RCC 7860 (cell line): ENCODE results near the gene EFCC1.

ENCODE experiments used
- DNase-seq: peaks from one replicate; pipeline ENCODE4 v3.0.0-alpha.2; 2015; ENCODE audit warnings: low spot score
- FAIRE-seq: peaks from 2 replicates; lab custom pipeline; 2012; peaks lifted over from hg19 to GRCh38; lab: Jason Lieb, UNC

Gene EFCC1

DNA sequence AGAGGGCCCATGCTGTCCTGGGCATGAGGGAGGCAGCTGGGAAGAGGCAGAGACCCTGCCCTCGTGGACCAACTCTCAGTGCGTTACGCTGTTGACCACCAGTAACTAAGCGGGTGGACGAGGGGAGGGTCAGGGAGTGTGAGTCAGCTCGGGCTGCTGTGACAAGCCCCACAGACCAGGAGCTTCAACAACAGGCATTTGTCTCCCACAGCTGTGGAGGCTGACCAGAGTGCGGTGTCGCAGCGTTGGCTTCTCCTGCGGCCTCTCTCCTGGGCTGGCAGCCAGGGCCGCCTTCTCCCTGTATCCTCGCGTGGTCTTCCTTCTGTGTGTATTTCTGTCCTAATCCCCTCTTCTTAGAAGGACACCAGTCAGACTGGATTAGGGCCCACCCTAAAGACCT is 13.0 kb downstream of the EFCC1 start:
- FAIRE-seq (no peak), DNase-seq (no peak)

DNA sequence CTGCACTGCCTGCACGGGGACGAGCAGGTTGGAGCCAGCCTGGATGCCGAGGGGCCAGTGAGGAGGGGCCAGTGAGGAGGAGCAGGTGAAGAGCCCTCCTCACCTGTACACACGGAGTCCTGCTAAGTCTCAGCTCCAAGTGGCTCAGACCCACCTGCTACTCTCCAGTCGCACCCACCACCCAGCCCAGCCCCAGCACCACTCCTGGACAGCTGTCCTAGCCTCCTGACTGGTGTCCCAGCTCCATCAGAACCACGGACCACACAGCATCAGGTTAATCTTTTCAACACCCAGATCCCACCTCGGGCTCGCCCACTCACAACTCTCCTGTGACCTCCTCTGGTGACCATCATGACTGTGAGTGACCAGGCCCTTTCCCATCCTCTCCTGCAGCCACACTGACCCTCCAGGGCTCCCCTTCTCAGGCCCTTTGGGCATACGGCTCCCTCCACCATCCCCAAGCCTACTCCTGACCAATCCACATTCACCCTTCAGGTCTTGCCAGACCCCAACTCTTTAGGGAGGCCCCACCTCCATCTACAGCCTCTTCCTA is 13.8 kb downstream of the EFCC1 start:
- FAIRE-seq (no peak), DNase-seq (no peak)

DNA sequence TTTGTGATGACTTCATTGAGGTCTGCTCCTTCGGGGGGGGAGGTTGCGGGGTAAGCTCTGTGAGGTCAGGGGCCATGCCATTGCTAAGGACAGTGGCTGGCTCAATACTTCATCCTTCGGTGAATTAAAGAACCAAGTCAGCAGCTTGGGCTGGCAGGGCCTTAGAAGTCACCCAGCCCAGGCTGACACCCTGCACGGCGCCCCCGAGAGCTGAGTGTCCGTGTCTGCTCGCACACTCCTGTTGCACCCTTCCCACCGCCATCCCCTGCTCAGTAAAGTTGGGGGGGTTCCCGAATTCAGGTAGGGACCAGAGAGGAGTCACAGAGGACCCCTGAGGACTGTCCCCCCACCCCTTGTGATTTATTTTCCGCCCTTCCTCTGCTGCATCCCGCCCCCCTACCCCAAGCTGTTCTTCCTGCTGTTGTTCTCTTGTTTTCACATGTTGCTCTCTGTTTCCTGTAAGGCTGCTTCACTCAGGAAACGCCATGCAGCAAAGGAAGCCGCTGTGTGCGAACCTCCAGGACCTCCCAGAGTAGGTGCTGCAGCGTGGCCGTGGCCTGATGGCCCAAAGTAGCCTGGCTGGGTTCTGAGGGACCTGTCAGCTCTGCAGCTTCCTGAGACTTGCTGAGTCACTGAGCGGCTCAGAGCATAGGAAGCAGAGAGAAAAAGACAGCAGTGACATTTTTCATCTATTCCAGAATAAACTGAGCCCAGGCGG is 14.4 kb downstream of the EFCC1 start:
- FAIRE-seq (no peak), DNase-seq (no peak)

DNA sequence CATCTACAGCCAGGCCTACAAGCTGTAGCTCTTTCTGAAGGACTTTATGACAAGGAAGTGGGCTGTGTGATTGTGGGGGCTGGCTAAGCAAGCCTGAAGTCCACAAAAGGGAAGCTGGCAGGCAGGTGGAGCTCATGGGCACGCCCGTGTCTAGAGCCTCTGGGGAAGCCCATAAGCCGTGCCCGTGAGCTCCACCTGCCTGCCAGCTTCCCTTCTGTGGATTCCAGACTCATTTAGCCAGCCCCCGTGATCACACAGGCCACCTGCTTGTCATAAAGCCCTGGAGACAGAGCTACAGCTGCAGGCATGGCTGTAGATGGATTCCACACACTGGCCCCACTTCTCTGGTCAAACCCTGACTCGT is 15.2 kb downstream of the EFCC1 start:
- FAIRE-seq (no peak), DNase-seq (no peak)

DNA sequence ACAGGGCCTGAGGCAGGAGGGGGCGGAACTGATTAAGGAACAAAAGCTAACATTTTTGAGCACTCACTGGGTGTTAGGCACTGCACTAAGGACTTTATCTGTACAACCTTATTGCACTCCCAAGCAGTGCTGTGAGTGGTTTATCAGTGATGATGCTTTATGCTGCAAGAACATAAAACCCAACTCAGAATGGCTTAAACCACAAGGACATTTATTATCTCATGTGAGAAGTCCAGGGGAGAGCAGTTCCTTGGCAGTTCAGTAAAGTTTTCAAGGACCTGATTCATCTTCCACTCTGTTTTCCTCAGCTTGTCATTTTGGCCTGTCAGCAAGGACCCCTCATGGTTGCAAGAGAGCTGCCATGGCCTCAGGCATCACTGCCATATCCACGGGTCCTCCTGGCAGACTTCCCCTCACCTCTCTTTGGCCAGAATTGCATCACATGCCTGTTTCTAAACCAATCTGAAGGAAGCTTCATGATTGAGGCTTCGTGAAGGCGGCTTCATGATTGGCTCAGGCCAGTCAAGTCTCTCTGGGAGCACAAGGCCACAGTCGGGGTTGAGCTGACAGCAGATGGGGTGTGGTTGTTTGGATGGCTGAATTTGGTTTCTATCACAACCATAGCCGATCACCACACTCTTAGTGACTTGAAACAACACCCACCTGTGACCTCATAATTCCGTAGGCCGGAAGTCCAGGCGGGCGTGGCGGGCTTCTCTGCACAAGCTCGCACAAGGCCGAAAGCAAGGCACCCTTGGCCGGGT is 15.8 kb downstream of the EFCC1 start:
- FAIRE-seq = no peak
- DNase-seq = no peak

DNA sequence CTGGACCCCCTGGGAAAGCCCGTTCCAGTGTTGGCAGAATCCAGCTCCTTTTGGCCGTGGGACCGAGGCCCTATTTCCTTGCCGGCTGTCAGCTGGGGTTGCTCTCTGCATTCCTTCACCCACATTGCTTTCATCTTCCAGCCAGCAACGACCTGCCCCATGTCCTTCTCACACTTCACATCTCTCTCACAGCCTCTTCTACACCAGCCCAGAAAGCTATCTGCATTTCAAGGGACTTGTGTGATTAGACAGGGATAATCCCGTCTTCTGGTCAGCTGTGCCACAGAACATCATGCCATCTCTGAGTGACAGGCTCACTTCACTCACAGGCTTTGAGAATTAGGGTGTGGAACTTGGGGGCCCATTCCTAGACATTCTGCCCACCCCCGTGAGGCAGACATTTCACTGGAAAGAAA is 16.4 kb downstream of the EFCC1 start:
- no peak for DNase-seq
- FAIRE-seq = no peak

DNA sequence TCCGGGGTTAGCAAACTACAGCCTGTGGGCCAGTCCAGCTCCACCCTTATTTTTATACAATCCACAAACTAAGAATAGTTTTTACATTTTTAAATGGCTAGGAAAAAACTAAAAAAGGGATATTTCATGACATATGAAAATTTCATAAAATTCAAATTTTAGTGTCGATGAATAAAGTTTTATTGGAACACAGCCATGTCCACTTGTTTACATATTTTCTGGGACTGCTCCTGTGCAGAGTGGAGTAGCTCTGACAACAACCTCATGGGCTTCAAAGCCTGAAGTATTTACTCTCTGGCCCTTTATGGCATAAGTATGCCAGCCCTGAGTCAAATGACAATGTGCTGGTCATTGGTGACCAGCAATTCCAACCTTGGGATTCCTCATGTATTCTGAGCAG is 17.2 kb downstream of the EFCC1 start:
- FAIRE-seq = no peak
- DNase-seq = no peak

DNA sequence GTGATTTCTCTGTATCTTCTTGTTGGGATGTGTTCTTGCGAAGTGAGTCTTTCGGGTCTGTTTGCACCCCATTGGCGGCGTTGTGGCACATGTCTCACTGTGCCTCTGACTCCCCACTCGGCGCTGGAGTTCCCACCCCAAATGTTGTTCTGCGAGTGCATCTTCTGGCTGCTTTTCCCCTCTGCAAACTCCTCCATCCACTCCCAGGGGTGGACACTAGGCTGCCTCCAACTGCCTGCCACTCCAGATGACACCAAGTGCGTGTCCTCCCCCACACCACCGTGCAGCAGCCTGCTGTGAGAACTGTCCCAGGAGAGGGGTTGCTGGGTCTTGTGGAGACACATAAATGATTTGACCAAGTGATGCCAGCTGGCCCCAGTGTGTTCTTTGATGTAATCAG is 17.6 kb downstream of the EFCC1 start:
- DNase-seq (no peak), FAIRE-seq (no peak)

DNA sequence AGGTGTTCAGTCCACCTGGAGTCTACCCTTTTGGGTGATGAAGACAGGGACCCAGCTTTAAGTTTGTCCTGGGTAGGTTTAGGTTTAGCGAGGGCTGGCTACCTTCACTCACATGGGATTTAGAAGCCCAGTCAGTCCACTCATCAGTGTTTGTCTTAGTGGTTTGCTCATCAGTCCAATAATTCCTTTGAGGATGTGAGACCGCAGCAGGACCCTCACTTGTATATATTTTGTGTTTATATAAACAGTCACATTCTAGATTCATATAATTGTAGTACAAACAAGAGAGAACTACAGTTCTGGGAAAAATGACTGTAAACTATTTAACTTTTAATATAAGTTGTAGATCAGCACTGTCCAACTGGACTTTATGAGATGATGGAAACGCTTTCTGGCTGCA is 18.2 kb downstream of the EFCC1 start:
- FAIRE-seq (no peak), DNase-seq (no peak)

DNA sequence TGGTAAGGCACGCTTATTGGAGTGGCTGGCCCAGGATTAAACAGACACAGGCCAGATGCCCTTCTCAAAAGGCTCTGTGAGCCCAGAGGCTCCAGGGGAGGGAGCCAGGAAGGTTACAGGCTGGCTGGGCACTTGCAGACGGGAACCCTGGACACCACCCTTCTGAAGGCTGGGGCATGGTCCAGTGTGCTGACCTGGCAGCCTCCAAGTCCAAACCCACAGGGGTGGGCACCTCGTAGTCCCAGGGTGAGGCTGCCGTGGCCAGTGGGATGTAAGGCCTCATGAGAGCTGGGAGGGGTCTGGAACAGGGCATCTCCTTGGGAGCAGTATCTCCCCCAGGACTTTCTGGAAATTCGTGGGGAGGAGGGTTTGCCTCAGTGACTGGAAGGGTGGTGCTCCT is 19.6 kb downstream of the EFCC1 start:
- DNase-seq (no peak), FAIRE-seq (no peak)

DNA sequence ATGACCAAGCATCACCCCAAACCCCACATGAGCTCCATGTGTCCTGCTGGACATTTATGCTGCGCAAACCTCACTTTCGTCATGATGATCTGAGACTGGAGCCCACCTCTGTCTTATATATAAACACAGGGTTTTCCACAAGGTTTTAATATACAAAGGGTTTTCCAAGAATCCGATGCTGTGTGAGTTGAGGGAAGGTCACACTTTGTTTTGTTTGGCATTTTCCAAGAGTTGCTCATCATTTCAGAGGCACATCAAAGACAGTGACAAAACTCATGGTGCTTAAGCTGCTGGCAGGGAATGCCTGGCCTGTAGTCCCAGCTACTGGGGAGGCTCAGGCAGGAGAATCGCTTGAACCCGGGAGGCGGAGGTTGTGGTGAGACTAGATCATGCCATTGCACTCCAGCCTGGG is 20.0 kb downstream of the EFCC1 start:
- DNase-seq (no peak), FAIRE-seq (no peak)

DNA sequence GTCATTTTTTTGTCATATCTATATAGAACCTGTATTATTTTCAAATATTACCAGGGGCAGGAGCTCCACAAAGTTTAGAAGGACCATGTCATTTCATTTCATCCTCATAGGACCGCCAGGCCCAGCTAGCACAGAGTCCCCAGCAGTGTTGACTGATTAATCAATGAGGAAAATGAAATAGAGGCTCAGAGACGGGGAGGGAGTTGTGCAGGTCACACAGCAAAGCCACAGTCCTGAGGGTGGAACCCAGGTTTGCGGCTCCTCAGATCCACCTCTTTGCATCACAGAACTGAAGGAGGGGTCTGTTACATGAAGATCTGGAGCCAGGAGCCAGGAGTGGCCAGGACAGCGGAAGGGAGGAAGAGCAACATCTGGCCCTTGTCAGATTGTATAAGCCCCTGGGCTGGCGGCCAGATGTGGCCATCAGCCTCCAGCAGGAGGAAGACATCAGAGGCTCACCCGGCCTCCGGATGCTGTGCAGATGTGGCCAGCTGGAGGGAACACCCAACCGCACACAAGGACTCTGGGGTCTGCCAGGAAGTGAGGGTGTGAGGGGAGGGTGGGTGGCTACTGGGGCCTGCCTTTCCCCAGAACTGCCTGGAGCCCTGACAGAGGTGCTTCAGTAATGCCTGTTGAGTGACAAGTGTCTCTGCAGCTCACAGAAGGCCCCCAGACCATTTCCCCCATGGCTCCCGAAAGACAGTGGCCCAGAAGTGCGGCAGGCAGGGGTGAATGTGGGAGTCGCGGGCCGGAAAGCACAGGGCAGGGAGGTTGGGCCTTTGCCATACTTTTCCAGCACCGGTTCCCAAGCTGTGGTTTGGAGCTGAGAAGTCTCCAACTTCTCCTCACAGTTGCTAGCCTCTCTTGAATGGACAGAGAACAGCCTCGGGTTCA is 21.3 kb downstream of the EFCC1 start:
- FAIRE-seq = no peak
- DNase-seq = no peak

DNA sequence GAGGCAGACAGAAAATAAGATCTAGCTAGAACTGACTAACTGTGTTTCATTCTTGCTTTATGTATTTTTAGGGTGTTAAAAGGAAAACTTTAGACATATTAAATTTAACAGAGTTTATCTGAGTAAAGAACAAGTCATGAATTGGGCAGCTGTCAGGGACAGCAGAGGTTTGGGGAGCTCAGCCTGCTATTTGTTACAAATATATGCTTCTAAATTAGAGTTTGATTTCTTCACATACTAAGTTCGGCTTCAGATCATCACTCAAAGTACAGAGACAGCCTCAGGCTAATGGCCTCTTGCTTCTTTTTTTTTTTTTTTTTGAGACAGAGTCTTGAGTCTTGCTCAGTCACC is 21.9 kb downstream of the EFCC1 start:
- DNase-seq (no peak), FAIRE-seq (no peak)

DNA sequence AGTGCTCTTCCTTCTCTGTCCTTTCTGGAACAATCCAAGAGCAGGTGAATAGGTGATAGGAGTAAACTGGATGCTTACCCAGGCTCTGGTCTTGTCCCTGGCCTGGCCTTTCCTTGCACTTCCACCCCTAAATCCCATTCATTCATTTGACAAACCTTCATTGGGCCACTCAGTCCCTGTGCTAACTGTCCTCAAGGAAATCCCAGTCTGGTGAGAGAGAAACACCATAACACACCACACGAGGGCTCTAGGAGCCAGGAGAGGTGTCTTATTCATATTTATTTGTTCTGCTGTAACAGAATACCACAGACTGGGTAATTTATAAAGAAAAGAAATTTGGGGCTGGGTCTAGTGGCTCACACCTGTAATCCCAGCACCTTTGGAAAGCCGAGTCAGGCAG is 22.8 kb downstream of the EFCC1 start:
- DNase-seq (no peak), FAIRE-seq (no peak)

DNA sequence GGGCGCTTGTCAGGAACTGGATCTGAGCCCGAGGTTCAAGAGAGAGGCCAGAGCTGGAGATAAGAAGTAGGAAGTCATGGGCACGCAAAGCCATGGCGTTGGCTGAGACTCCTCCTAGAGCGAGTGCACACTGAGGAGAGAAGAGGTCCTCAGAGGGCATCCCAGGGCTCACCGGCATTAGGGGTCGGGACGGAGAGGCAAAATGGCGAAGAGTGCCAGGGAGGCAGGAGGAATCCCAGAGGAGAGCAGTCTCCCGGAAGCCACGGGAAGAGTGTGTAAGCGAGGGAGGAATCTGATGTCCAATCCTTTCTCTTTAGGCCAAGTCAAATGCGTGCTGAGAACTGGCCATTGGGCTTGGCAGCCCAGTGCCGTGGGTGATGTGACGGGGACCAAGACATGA is 24.0 kb downstream of the EFCC1 start:
- FAIRE-seq (no peak), DNase-seq (no peak)

DNA sequence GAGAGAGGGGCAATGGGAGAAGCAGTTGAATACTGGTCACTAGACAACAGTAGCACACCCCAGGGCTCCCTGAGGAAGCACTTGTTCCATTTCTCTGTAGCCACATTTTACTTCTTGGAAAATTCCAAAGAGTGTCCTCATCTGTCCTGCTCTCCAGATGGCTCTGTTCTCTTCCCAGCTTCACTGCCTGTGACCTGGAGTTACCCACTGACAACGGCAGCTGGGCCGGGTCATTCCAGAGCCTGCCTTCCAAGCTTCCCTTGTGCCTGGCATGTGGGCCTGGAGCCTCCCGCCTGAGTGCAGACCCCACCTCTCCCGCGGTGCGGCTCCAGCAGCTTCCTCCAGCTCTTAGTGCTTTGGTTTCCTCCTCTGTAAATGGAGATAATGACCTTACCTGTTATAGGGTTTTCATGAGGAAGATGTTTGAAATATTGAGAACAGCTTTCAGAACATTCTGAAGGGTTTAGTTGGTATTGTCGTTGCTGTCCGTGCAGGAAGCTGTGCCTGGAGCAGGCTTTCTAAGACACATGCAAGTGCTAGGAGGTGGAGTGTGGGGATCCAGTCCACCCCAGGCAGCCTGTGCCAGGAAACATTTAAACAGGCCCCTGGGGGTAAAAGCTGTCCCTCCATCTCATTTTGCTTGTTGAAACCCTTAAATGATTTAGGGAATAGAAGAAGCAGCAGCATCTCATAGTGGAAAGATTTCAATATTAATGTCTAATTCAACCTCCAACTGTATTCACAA is 24.8 kb downstream of the EFCC1 start:
- FAIRE-seq (no peak), DNase-seq (no peak)

DNA sequence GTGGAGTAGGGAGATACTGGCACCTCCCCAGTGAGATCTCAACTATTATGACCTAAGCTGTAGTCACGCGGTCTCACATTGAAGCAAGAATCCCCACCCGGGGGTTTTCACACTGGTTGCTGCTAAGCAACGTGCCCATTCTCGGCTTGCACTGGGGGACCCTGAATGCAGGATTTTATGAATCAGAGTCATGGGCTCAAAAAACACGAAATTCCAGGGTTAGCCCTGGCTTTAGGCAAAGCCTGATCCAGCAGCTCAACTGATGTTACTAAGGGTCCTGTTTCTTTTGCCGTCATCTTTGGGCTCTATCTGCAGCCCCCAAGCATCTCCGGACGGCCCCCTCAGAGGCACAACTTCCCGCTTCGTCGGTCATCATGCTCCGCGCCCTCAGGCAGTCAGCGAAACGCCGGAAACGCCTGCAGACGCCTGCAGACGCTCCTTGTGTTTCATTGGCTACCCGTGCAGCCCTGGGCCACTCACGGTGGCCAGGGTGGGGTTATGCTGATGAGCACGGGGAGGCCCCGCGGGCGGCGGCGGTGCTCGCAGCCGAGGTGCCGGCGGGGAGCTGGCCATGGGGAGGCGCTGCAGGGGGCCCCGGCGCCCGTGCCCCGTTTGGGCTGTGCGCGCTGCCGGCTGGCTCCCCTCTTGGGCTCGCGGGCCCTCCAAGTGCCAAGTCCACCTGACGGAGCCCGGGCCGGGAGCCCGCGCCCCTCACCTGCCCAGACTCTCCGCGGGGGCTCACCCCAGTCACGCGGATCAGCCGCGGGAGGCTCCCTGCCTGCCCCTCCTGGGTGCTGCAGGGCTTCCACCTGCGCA is 25.8 kb downstream of the EFCC1 start:
- FAIRE-seq (no peak), DNase-seq (no peak)

DNA sequence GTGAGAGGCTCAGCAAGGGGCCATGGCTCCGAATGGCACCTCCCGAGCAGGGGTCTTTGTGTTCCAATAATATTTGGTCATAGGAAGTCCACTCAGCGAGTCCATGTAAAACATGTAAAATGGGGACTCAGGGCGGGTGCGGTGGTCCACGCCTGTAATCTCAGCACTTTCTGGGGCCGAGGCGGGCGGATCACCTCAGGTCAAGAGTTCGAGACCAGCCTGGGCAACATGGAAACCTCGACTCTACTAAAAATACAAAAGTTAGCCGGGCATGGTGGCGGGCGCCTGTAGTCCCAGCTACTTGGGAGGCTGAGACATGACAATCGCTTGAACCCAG is 26.4 kb downstream of the EFCC1 start:
- DNase-seq = no peak
- FAIRE-seq = no peak

DNA sequence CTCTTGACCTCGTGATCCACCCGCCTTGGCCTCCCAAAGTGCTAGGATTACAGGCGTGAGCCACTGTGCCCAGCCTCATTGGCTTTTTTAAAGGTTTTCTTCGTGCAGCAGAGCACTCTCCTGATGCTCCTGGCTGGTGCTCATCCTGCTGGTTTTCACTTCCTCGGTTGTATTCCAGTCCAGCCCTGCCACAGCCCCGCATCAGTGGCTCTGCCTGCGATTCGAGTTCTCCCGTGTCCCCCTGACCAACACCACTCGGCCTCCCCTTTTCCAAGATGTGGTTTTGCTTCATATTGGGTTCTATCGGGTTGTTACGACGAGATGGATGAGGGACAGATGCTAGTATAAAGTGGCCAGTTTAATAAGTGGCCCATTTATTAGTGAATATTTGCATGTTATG is 27.8 kb downstream of the EFCC1 start:
- FAIRE-seq (no peak), DNase-seq (no peak)

DNA sequence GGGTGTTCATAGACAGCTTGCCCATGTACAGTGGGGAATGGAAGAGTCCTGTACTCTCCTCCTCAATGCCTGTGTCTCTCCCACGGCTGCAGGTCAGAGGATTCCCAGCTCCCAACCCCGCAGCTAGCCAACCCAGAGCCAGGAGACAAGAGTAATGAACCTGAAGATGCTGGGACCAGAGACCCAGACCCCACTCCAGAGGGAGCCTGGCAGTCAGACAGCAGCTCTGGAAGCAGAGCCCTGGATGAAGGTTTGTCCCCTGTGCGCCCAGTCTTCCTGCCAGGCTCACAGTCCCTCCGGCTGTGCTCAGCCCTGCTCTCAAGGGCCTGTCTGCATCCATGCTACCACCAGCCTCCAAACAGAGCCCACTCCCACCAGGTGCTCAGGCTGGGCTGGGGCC is 29.5 kb downstream of the EFCC1 start:
- DNase-seq (no peak), FAIRE-seq (no peak)
